K562 (cell line): ENCODE measurements around the gene BBLN. TPM values are rescaled to one million over a fixed set of nuclear protein-coding genes. Genes with fewer than 3 reads are reported as not detected.

Experiments
- ATF6 ChIP-seq: sonication (generic); formaldehyde crosslinking; IDR thresholded peaks from 2 replicates; pipeline ENCODE4 v1.4.0; 2020; ENCODE audit warnings: mild to moderate bottlenecking, missing genetic modification reagents
- ELF2 ChIP-seq: fragments of 250-450 bp; sonication (Bioruptor Pico); IDR thresholded peaks from 2 replicates; pipeline ENCODE4 v1.5.0; 2021; ENCODE audit warnings: mild to moderate bottlenecking
- EP300 ChIP-seq: IDR thresholded peaks from 2 replicates; pipeline ENCODE4 v1.6.1; 2012; ENCODE audit warnings: low read length, improper control_type of control experiment
- FOS ChIP-seq: IDR thresholded peaks from 3 replicates; pipeline ENCODE4 v1.6.1; 2011; ENCODE audit not compliant: insufficient read length; ENCODE audit errors: extremely low read depth
- FOXK1 ChIP-seq: sonication (generic); formaldehyde crosslinking; IDR thresholded peaks from 2 replicates; pipeline ENCODE4 v1.8.0; 2022; ENCODE audit warnings: missing genetic modification reagents, mild to moderate bottlenecking, borderline replicate concordance
- FOXP1 ChIP-seq: sonication (generic); formaldehyde crosslinking; IDR thresholded peaks from 2 replicates; pipeline ENCODE4 v1.8.0; 2022; ENCODE audit warnings: mild to moderate bottlenecking, missing genetic modification reagents
- GTF2A2 ChIP-seq: IDR thresholded peaks from 2 replicates; pipeline ENCODE4 v1.6.1; 2016; ENCODE audit warnings: mild to moderate bottlenecking, missing genetic modification characterization, missing compliant biosample characterization
- HEY1 ChIP-seq: fragments of 250-450 bp; sonication (Bioruptor Pico); IDR thresholded peaks from 2 replicates; pipeline ENCODE4 v1.5.0; 2020; ENCODE audit warnings: mild to moderate bottlenecking, moderate library complexity, borderline replicate concordance
- HMG20B ChIP-seq: fragments of 250-450 bp; sonication (Bioruptor Pico); IDR thresholded peaks from 2 replicates; pipeline ENCODE4 v1.5.0; 2021; ENCODE audit warnings: mild to moderate bottlenecking
- L3MBTL2 ChIP-seq: fragments of 450-650 bp; IDR thresholded peaks from 2 replicates; pipeline ENCODE4 v1.6.1; 2016; ENCODE audit warnings: mild to moderate bottlenecking, moderate library complexity
- MEF2D ChIP-seq: conservative IDR thresholded peaks from 2 replicates; pipeline ENCODE4 v1.6.1; 2016; ENCODE audit warnings: low read depth, missing genetic modification characterization, missing compliant biosample characterization
- MIER1 ChIP-seq: fragments of 450-650 bp; IDR thresholded peaks from 2 replicates; pipeline ENCODE4 v1.6.1; 2016; ENCODE audit warnings: antibody characterized with exemption, mild to moderate bottlenecking, low read depth
- MTA1 ChIP-seq: fragments of 450-650 bp; IDR thresholded peaks from 2 replicates; pipeline ENCODE4 v1.6.1; 2017; ENCODE audit warnings: borderline replicate concordance
- NELFE ChIP-seq: IDR thresholded peaks from 2 replicates; pipeline ENCODE4 v1.6.1; 2011; ENCODE audit warnings: mild to moderate bottlenecking; ENCODE audit not compliant: insufficient read depth, insufficient read length
- NFYB ChIP-seq: IDR thresholded peaks from 2 replicates; pipeline ENCODE4 v1.6.1; 2011; ENCODE audit warnings: mild to moderate bottlenecking, moderate library complexity; ENCODE audit not compliant: insufficient read length; ENCODE audit errors: extremely low read depth
- RBM25 ChIP-seq: fragments of 200-400 bp; formaldehyde crosslinking; IDR thresholded peaks from 2 replicates; pipeline ENCODE4 v1.6.1; 2018; ENCODE audit warnings: low read length, low read depth, moderate library complexity; ENCODE audit not compliant: severe bottlenecking
- RFX5 ChIP-seq: IDR thresholded peaks from 2 replicates; pipeline ENCODE4 v1.6.1; 2011; ENCODE audit warnings: low read depth, mild to moderate bottlenecking, improper control_type of control experiment, low read length
- SOX6 ChIP-seq: fragments of 450-650 bp; IDR thresholded peaks from 2 replicates; pipeline ENCODE4 v1.6.1; 2014; ENCODE audit warnings: mild to moderate bottlenecking
- STAT5A ChIP-seq: IDR thresholded peaks from 2 replicates; pipeline ENCODE4 v1.6.1; 2012; ENCODE audit warnings: low read length, inconsistent platforms, borderline replicate concordance
- U2AF2 ChIP-seq: fragments of 200-400 bp; formaldehyde crosslinking; optimal IDR thresholded peaks from 2 replicates; pipeline ENCODE3; 2017; ENCODE audit warnings: low read depth, mild to moderate bottlenecking, low read length
- ZFP1 ChIP-seq: fragments of 450-650 bp; formaldehyde crosslinking; IDR thresholded peaks from 2 replicates; pipeline ENCODE4 v1.4.0; 2020; ENCODE audit warnings: mild to moderate bottlenecking, mixed read lengths
- ZFPM2 ChIP-seq: fragments of 250-450 bp; sonication (Bioruptor Pico); IDR thresholded peaks from 2 replicates; pipeline ENCODE4 v1.5.1; 2022; ENCODE audit warnings: mild to moderate bottlenecking
- ZNF217 ChIP-seq: sonication (generic); formaldehyde crosslinking; IDR thresholded peaks from 2 replicates; pipeline ENCODE4 v1.8.0; 2022; ENCODE audit warnings: mild to moderate bottlenecking, missing genetic modification reagents
- ZNF431 ChIP-seq: sonication (generic); formaldehyde crosslinking; IDR thresholded peaks from 2 replicates; pipeline ENCODE4 v1.8.0; 2022; ENCODE audit warnings: mild to moderate bottlenecking, missing genetic modification reagents
- ZNF445 ChIP-seq: fragments of 250-450 bp; sonication (Bioruptor Pico); IDR thresholded peaks from 2 replicates; pipeline ENCODE4 v1.4.0; 2020; ENCODE audit warnings: low read depth, mild to moderate bottlenecking, moderate library complexity
- ZNF707 ChIP-seq: fragments of 250-450 bp; sonication (Bioruptor Pico); conservative IDR thresholded peaks from 2 replicates; pipeline ENCODE4 v1.8.0; 2022; ENCODE audit warnings: inconsistent platforms, mild to moderate bottlenecking, moderate library complexity
- polyA plus RNA-seq, 8 experiments: library from polyadenylated mRNA; depleted of rRNA in 4 of 8; stranded (reverse) in 5 of 8; unstranded in 3 of 8; fragments of >200 nt; fragmentation: Nextera tagmentation in 2 of 8; fragmentation: Illumina TruSeq in 1 of 8; extraction: Ambion mirVana in 2 of 8; extraction: Trizol in 1 of 8; gene quantifications; 2 replicates each; pipeline versions ENCODE4 v1.2.1 to v1.2.3, GENCODE V29; 2011 to 2014; ENCODE audit warnings: inconsistent platforms in 1 of 8, missing spikeins in 1 of 8
- total RNA-seq, 7 experiments: library from RNA; depleted of rRNA in 6 of 7; stranded (reverse); fragments of >200 nt in 6 of 7; fragmentation: Illumina TruSeq in 2 of 7; extraction: Trizol in 2 of 7; gene quantifications; 2 replicates each; pipeline versions ENCODE4 v1.2.1 to v1.2.3, GENCODE V29; 2011 to 2021; ENCODE audit warnings: low replicate concordance in 1 of 7
- TF ChIP-seq, protein P1 (sequence below): sonication (generic); formaldehyde crosslinking; IDR thresholded peaks from 2 replicates; pipeline ENCODE4 v1.9.0; 2022; ENCODE audit warnings: mild to moderate bottlenecking, missing genetic modification reagents
- TF ChIP-seq, protein P2 (sequence below): sonication (generic); formaldehyde crosslinking; IDR thresholded peaks from 2 replicates; pipeline ENCODE4 v1.8.1; 2023; ENCODE audit warnings: mild to moderate bottlenecking, missing genetic modification reagents

Gene BBLN
- total and polyA plus RNA-seq, 9 of the 15 experiments (the other 6 are each of a cell fraction or from before 2014, with no cell fraction given), result 4.2 to 331 (median 87.1) TPM

DNA sequence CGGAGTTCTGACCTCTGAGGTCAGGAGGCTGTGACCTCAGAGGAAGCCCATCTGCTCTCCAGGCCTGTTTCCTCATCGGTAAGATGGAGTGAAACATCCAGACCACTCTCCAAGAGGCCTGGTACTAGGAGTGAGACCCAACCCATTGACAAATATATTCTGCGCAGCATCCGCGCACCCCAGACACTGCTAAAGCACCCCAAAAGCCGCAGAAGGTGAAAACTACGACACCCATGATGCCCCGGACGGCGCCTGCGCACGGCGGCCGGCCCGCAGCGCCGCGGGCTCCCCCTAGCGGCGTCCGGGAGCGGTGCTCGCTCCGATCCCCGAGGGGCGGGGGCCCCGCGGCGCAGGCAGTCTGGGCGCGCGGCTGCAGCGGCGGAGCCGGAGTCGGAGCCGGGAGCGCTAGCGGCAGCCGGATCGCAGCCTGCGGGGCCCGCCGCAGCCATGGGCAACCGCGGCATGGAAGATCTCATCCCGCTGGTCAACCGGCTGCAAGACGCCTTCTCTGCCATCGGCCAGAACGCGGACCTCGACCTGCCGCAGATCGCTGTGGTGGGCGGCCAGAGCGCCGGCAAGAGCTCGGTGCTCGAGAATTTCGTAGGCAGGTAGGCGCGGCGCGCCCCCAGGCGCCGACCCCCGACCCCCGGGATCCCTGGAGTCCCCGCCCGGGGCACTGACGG, 43.1 kb downstream of the BBLN start, which contains the start of gene DNM1 (continued):
- TF ChIP-seq, protein P1, sequence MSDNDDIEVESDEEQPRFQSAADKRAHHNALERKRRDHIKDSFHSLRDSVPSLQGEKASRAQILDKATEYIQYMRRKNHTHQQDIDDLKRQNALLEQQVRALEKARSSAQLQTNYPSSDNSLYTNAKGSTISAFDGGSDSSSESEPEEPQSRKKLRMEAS (CRISPR knock-in tag), result no peak
- TF ChIP-seq NELFE, result no peak
- no peak for TF ChIP-seq FOXK1
- 0 out of 2 replicates have a peak, but pooled peaks have one; percentile 40 for TF ChIP-seq ZFP1 (CRISPR knock-in tag)
- no peak; the same call in 1 of the 2 replicates for TF ChIP-seq GTF2A2 (tag)
- TF ChIP-seq NFYB, result no peak
- TF ChIP-seq HEY1, result no peak
- TF ChIP-seq MTA1, result no peak
- no peak for TF ChIP-seq FOXP1
- no peak for TF ChIP-seq MIER1
- TF ChIP-seq ZNF445, result 0 out of 2 replicates have a peak, but pooled peaks have one; percentile 30
- no peak for TF ChIP-seq ATF6
- no peak for TF ChIP-seq ZNF431 (CRISPR knock-in tag)
- TF ChIP-seq U2AF2, result no peak
- peak; percentile 45 for TF ChIP-seq EP300
- TF ChIP-seq RFX5, result peak; percentile 54; the same call in 1 of the 2 replicates
- no peak; the same call in 1 of the 2 replicates for TF ChIP-seq STAT5A
- peak; percentile 91 for TF ChIP-seq ZFPM2 (CRISPR knock-in tag)
- TF ChIP-seq RBM25, result no peak
- TF ChIP-seq HMG20B, result no peak
- TF ChIP-seq FOS, result no peak
- TF ChIP-seq L3MBTL2, result peak; percentile 63; the same call in 1 of the 2 replicates
- TF ChIP-seq MEF2D, result no peak
- TF ChIP-seq ZNF707 (CRISPR knock-in tag), result peak; percentile 55; the same call in 1 of the 2 replicates
- TF ChIP-seq ELF2 (CRISPR knock-in tag), result no peak
- no peak for TF ChIP-seq ZNF217 (CRISPR knock-in tag)
- TF ChIP-seq SOX6, result peak; percentile 71
- TF ChIP-seq, protein P2, sequence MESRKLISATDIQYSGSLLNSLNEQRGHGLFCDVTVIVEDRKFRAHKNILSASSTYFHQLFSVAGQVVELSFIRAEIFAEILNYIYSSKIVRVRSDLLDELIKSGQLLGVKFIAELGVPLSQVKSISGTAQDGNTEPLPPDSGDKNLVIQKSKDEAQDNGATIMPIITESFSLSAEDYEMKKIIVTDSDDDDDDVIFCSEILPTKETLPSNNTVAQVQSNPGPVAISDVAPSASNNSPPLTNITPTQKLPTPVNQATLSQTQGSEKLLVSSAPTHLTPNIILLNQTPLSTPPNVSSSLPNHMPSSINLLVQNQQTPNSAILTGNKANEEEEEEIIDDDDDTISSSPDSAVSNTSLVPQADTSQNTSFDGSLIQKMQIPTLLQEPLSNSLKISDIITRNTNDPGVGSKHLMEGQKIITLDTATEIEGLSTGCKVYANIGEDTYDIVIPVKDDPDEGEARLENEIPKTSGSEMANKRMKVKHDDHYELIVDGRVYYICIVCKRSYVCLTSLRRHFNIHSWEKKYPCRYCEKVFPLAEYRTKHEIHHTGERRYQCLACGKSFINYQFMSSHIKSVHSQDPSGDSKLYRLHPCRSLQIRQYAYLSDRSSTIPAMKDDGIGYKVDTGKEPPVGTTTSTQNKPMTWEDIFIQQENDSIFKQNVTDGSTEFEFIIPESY (CRISPR knock-in tag), result no peak
